Measurements from ENCODE around the gene KY.

GRCh38 chr3:134655706-134656105, 4.9 kb upstream of the KY start:
- no peak for TF ChIP-seq POLR2A (IDR thresholded peaks at IDR 0.05)
- TF ChIP-seq CTCF (IDR thresholded peaks at IDR 0.05) = no peak
- TF ChIP-seq POLR2AphosphoS5 (IDR thresholded peaks at IDR 0.05; ENCODE audit: insufficient read depth in 1 of 2, low read depth in 1 of 2) = no peak

Measured in vagina (tissue), 2 donors.